ENCODE measurements around the gene CD200. TPM values are rescaled to one million over a fixed set of nuclear protein-coding genes. Genes with fewer than 3 reads are reported as not detected.

The CD200 gene
- total RNA-seq, 4 donors from 2014 or later = 4.6 to 59.1 (median 31.4) TPM

- DNase-seq (ENCODE audit: low spot score) (no peak), ATAC-seq (ENCODE audit: low FRiP score) (no peak)
- TF ChIP-seq CTCF (IDR thresholded peaks at IDR 0.05) = no peak
Measured at GRCh38 chr3:112411425-112411824, 78.5 kb downstream of the CD200 start.

Other genes starting within 250 kb of the CD200 start
- gene C3orf52, start 246.8 kb upstream of the CD200 start, total RNA-seq = 10 to 100 TPM in 2 of 4 donors, 1 to 10 TPM in 1, not detected in 1; 2.3 to 39.1 (median 13.1) TPM
- gene GCSAM, start 199.9 kb upstream of the CD200 start, total RNA-seq = under 1 TPM in 3 of 4 donors, not detected in 1; 0.47 to 0.88 (median 0.48) TPM
- gene SLC9C1, start 38.9 kb upstream of the CD200 start, total RNA-seq = 1 to 10 TPM in 2 of 4 donors, under 1 TPM in 2; 0.19 to 1.9 (median 1.1) TPM
- 1 to 10 TPM in 2 of 4 donors, under 1 TPM in 2; 0.32 to 1.7 (median 0.73) TPM for gene BTLA, start 166.3 kb downstream of the CD200 start, total RNA-seq
- 10 to 100 TPM; 59.1 to 80.5 (median 71.1) TPM for gene ATG3, start 228.8 kb downstream of the CD200 start, total RNA-seq
- gene SLC35A5, start 228.9 kb downstream of the CD200 start, total RNA-seq = 10 to 100 TPM; 21.9 to 43.4 (median 41.9) TPM